Measurements from ENCODE around the gene PKNOX2.

The PKNOX2 gene

DNA sequence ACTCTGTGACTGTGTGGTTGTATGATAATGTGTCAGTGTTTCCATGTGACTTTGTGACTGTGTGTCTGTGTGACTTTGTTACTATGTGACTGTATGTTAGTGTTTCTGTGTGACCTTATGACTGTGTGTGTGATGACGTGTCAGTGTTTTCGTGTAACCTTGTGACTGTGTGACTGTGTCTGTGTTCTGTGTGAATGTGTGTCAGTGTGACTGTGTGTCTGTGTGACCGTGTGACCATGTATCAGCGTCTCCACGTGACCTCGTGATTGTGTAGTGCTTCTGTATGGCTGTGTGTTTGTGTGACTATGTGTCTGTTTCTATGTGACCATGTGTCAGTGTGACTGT lies 9.5 kb upstream of the PKNOX2 start:
- no peak for DNase-seq (ENCODE audit: low read depth)

DNA sequence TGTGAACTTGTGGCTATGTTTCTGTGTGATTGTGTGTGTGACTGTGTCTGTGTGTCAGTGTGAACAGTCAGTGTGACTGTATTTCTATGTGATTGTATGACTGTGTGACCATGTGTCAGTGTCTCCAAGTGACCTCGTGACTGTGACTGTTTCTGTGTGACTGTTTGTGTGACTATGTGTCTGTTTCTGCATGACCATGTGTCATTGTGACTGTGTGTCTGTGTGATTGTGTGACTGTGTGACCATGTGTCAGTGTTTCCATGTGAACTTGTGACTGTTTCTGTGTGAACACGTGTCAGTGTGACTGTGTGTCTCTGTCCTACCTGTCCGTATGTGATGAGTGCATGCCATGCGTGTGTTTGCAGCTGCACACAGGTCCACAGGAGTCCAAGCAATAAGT lies 8.8 kb upstream of the PKNOX2 start:
- no peak for DNase-seq (ENCODE audit: low read depth)

DNA sequence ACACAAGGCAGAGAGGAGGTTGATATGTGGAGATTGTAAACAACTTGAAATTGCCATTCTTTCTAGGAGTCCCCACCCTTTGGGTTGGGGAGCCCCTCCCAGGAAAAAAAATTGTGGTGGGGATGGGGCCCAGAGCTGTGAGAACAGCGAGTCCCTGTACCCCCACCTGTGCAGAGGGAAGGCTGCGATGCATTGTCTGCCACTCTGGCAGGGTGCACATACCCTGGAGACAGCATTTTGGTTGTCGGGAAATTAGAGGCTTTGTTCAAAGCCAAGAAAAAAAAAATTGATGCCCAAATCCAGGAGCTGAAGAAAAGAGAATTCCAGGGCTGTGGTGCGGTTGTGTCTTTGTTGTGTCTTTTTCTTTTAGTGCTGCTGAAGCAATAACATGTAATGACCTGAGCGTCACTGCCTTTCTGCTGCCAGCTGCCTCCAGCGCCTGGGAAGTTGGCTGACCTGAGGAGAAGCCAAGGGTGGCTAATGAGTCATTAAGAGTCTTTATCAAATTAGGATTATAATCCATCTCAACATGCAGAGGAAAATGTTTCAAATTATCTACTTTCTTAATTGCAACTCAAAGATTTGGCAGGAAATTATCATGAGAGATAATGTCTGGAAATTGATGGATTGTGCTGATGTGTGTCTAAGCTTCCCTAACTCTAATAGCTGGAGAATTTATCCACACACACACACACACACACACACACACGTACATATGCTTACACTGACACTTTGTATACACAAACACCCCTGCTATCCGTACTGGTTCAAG lies 8.0 kb upstream of the PKNOX2 start:
- no peak for DNase-seq (ENCODE audit: low read depth)

DNA sequence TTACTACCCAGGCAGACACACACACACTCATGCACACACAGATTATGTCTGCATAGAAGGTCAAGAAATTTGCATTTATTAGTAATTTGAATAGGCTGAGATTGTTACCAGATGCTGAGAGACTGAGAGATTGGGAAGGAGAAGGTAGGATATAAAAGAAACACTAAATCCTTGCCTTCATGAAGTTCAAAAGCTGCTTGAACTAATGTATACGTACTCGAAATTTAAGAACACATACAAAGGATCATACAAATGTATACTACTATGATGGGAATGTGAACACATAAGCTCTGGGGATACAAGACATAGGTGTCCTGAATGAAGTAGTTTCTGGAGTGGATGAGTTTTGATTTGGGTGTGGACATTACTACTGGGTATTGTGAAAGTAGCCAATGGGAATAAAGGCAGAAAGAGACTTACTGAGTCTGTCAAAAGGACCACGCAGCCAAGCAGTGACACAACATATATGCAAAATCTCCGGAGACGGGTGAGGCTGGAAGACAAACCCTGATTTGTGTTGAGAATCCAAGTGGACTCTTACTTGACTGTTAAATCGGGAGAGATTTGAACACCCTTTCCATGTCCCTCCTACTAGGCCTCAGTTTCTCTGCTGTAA lies 7.3 kb upstream of the PKNOX2 start:
- DNase-seq (ENCODE audit: low read depth) = no peak

DNA sequence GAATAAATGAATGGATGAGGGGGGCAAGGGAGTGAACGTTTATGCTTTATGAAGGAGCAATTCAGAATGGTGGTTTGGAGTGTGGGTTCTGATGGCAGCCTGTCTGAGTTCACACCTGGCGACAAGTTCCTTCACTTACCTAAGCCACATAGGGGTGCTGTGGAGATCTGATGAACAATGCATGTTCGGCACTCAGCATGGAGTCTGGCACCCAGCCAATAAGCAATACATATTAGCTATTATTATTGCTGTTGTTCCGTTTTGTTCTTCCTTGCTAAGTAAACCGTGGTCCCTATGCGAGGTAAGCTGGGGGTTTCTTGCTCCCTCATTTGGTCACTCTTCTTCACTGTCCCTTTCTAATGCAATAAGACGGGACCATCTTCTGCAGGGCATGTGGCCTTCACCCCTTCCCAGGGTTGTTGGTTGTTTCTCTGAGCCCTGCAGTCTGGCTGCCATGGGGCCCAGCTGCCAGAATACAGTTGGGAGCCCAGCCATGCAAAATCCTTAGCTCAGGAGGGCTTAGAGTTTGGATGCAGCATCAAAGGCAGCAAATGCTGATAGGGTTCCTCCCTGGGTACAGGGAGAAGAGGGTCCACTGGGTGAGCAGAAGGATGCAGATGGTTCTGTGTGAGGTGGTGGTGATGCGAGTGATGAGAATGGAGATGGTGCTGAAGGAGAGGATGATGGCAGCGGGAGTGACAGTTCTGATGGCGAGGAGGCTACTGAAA lies 6.4 kb upstream of the PKNOX2 start:
- no peak for DNase-seq (ENCODE audit: low read depth)

DNA sequence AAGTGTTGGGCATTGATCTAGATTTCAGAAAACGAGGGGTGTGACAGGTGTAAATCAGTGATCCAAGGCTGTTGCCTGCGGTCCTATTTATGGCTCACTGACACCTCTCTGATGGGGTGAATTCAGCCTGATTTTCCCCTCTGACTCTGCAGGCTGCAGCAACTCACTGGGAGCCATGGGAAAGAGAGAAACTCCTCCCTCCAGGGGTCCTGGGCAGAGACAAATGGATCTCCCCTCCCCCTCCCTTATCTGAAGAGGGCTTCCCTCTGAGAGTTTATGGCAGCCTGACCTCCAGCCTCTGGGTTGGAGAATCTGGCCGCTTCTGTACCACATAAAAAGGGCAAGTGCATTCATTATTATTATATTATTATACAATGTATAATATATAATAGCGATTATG lies 1.8 kb upstream of the PKNOX2 start:
- DNase-seq (ENCODE audit: low read depth) = no peak

DNA sequence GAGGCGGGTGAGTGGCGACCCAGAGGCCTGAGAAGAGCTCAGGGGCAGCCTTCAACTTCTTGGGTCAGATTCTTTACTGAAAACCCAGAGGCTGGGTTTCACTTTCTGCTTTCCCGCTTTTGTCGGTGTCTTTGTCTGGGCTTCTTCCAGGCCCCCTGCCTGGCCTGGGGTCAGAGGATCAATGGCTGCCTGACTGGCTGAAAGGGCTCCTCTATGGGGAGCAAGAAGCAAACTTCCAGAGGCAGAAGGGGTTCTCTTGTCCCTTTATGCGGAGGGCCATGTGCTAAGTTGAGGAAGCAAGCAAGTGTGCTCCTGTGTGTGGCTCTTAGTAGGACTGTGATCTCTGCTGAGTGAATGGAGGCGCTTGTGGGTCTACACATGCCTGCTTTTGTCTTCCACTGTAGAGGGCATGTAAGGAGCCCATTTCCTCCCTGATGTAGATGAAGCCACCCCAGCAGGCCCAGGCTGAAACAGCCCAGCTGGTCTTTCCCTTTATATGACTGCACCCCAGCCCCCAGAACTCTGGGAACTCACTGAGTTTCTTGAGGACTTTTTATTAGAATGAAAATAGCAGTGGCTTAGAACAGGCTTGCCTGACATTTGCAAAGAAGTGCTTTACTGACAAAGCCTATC lies 1.0 kb upstream of the PKNOX2 start:
- DNase-seq (ENCODE audit: low read depth) = no peak

DNA sequence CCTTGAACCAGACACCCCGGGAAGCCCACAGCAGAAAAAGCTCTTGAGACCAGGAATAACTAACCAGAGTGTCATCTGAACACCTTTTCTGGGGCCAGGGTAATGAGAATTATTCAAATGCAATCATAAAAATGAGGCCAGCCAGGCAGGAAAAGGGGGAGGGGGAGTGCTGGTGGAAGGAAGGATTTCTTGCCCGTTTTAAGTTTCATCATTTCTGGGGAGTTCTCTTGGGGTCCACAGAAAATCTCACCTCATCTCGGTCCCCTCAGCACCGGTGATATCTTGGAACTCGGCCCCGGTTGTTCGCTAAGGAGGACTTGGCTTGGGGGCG lies 495 bp upstream of the PKNOX2 start:
- no peak for DNase-seq (ENCODE audit: low read depth)

DNA sequence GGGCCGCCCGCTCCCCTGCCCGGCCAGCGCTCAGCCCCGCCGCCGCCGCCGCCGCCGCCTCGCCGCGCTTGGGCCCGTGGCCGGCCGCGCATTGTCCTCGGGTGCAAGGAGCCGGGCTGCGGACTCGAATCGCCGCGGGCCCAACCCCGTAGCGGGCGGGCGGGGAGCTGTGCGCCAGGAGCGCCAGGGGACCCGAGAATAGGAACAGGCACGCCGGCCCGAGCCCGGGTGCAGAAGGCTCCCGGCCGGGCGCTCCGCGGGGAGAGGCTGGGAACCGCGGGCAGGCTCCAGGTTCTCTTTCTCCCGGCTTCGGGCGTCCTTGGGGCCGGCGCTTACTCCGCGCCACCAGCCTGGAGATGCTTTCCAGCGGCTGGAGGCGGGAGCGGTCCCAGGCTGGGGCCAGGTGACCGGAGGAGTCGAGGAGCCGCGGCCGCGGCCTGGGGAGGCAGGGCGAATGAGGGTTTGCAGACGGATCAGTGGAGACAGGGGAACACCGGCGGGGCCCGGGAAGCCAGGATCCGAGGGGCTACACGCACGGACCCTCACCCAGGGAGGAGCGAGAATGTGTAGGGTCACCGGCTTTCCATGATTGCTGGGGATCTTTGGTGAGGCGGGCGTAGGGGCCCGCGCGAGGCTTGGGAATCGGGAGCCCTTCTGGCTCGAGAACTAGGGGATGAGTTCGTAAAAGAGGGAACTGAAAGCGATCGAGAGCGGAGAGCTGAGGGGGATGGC lies 726 bp downstream of the PKNOX2 start:
- DNase-seq (ENCODE audit: low read depth) = peak; percentile 13

DNA sequence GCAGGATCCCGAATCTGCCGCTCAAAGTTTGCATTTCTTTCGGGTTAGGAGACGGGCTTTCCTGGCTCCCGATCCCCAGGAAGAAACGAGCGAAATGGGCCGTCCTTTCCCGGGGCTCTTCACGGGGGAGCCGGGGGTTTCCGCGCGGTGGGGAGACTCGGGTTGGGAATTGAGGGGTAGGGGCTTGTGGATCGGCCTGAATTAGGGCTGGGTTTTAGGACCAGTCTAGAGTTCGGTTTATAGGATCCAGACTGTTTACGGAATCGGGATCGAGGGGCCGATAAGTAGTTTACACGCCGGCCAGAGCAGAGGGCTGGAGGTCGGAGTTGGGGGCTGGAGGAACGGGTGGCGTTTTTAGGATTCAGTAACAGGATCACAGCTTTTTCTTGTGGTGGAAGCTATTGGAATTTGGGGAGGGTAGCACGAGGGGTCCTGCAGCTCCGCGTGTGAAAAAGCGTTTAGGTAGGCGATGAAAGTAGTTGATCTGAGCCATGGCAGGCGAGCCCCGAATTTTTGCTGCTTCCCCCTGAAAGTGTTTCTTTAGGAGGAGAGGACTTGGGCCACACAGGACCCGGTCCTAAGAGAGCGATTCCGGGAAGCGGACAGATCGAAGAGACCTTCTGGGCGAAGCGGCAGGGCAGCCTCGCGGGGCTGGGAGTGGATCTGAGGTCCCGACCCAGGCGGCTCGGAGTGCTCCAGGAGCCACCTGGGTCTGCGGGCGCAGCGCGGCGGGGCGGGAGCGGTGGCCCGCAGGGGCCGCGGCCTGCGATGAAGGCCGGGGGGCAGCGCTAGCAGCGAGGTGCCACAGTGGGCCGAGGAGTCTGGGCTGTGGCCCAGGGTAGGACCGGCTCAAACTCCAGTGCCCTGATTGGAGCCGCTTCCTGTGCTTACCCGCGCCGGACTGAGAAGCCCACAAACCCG lies 1.6 kb downstream of the PKNOX2 start:
- DNase-seq (ENCODE audit: low read depth) = no peak

DNA sequence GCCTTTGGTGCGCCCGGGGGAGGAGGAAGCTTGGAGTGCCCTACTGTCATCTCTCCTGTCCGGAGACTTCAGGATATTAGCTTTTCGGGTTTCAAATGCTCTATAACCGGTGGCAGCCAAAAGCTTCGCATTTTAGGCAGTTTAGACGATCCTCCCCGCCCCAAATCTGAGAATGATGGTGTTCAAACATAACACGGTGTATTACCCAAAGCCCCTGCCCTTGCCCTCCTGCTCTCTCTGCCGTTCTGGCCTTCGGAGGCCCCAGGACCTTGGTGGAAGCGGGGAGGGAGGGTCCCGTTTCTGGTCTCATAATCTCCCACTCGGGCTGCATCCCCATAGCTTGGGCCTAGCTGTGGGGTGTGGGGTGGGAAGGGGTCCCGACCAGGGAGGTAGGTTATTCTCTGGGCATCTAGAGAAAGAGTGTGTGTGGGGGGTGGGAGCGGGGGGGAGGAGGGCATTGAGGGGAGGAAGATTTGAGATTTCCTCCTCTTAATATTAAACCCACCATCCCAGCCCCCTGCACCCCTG lies 2.3 kb downstream of the PKNOX2 start:
- DNase-seq (ENCODE audit: low read depth) = no peak

DNA sequence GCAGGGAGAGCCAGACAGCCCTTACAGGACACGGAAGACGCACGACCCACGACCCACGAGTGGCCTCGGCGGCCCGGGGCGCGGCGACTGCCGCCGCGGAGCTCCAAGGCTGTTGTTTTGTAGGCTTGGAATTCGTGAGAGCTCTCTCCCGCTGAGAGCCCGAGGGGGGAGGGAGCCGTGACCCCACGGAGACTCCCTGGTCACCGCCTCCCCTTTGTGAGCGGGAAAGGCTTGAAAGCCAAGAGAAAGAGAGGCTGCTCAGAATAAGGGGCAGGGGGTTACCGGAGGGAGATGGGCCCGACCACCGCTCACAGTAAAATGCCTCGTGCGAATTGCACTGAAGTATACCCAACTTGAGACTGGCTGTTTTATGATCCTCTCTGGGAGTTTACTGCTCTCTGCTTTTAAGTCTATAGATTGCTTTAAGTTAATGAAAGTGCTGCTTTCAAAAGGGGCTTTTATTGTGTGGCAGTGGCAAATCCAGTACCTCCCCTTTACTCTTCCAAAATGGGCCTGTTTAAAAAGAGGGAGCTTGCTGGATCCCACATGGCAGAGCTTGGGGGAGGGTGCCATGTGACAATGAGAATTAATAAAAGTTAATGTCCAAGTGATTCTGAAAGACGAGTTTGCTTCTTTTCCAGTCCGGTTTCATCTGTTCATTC lies 2.9 kb downstream of the PKNOX2 start:
- DNase-seq (ENCODE audit: low read depth) = no peak

DNA sequence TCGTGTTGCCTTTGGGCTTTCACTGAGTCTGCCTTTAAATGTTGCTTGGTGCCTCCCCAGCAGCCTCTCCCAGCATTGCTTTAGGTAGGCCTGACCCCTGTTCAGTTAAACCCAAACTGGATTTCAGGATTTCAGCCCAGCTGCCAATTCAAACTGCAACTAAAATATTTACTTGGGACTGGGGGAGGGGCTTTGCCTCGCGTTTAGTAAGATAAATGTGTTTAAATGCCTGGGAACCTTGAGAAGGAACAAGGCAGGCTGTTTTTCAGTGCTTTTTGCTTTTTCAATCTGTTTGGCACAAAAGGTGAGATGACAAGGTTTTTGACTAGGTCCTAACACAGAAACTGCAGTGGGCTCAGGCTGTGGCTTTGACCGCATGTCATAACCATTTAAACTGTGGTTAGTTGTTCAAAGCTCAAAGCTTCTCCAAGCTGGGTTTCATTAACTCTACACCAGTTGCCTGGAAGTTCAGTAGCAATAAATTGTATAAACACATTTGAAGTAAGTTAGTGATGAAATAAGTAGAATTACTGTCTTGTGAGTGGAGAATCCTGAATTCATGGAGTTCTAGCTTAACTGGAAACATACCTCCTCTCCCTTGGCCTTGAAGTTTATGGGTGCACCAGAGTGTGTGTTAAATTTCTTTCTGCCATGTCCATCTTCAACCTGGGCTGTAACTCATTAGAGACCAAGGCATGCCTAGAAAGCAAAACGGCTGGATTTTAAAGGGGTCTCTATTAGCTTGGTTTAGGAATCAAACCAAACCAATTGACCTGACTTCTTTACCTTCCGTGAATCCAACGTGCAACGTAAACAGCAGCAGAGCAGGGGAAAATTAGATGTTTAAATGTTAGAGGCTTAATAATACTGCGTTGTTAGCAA lies 3.6 kb downstream of the PKNOX2 start:
- peak; percentile 48 for DNase-seq (ENCODE audit: low read depth)

DNA sequence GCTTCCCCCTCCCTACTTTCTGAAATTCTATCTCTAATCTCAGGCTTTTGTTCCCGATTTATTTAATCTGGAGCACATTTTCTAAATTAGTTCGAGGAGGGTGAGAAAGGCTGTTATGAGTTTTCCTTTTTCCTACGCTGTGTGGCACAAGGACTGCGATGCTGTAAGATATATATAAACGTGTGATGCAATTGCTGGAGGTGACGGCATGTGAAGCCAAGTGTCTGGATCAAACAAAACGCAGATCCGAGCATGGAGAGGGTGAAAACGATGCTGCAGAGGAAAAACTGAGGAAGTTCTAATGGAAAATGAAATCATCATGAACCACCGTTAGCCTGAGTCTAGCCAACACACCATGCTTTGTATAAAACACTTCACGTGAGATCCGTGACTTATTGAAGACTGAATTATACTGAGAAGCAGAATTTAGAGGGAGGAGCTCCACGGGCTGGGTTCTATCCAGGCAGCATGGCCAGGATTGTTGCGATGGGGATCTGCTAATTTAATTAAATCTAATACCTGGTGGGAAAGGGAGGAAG lies 4.4 kb downstream of the PKNOX2 start:
- no peak for DNase-seq (ENCODE audit: low read depth)

DNA sequence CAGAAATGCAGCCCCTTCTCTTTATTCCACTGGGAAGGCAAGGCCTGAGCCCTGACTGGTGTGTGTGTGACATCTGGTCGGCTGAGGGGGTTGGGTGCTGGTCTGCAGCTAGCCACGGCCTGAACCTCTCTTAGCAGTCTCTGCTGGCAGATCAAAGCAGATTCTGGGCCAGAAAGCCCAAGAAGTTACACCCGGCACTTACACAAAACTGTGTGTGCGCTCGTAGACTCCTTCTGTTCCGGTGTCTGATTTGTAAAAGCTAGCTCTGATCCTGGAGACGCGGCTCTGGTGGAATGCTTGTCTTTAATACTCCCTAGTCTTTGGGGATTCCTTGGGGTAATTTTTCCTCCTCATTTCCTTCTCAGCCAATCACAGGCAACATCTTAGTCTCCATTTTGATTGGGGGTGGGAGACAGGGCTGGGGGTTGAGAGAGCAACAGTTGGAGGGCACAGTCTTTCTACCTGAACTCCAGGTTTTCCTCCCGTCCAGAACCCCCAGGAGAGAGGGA lies 5.5 kb downstream of the PKNOX2 start:
- DNase-seq (ENCODE audit: low read depth) = no peak

DNA sequence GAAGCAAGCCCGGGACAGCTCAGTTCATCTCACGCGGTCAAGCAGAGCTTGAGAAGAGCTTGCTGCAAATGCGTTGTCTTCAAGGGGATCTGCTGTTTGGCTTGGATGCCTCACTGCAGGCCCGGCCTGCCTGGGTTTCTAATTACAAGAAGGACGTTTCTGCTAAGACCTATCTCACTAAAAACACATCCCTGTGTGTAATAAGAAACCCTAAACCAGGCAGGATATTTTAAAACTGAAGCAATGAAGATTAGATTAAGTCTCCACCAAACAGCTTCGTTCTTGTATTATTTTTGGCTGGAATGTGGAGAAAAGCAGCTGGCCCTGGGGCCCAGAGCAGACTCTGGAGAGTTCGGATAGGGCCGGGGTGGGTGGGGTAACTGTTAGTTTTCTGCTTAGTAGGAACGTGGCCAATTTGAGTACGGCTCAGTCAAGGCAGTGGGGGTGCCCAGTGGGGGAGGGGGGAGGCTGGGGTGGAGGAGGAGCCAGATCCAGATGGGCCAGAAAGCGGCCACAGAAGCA lies 6.0 kb downstream of the PKNOX2 start:
- peak; percentile 69 for DNase-seq (ENCODE audit: low read depth)

DNA sequence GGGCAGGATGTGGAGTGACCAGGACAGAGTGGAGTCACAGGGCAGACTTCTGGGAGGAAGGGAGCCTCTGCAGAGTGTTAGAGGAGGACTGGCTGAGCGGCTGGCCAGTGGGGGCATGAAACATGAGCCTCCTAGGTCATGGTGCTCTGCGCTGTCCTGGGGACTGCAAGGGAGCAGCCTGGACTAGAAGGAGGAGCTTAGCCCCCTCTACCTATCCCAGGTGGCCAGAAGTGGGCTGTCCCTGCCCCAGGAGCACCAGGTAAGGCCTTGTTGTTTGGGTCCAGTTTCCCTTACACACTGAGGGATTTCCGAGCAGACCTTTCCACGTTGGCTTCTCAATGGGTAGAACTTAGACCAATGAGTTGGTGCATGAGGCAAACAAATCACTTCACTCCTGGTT lies 7.4 kb downstream of the PKNOX2 start:
- DNase-seq (ENCODE audit: low read depth) = no peak

DNA sequence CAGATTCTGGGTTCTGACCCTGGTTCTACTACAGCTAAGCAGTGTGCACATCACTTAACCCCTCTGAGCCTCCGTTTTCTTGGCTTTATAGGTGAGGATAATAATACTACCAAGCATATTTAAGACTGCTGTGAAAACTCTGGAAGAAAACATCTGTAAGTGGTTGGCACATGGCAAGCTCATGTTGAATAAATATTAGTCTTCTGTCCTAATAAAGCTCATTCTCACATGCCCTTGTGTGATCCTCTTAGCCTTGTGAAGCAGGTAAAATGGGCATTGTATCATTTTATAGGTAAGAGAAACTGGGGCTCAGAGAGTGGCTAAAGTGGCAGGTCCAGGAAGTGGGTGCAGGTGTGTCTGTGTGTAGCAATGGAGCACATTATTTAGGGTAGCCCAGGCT lies 8.5 kb downstream of the PKNOX2 start:
- DNase-seq (ENCODE audit: low read depth) = no peak

DNA sequence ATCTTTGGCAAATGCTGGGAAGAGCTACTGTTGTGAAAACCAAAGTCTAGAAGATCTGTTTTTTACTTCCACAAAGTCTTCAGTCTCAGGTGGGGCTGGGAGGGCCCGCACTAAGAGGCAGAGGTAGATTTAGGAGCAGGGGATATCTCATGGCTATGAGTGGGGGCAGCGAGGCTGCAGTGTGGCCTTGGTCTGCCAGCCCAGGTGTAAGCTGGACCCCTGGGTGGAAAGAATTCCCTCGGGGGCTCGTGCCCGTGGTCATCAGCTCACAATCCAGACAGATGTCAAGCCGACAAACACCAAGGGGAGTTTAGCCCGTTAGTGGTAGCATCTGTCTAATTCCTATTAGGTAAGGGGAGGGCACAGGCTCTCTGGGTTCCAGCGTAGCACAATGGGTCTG lies 9.0 kb downstream of the PKNOX2 start:
- DNase-seq (ENCODE audit: low read depth) = no peak

All from stromal cell of bone marrow (primary cell).